Measurements from ENCODE around the gene UQCC2. TPM values are rescaled to one million over a fixed set of nuclear protein-coding genes. Genes with fewer than 3 reads are reported as not detected.

Gene UQCC2
- total RNA-seq, 1 donor from 2014 or later: 73.0 TPM

GRCh38 chr6:33744001-33744848, 32.7 kb upstream of the UQCC2 start:
- DNase-seq (ENCODE audit: low read depth): peak; percentile 89

- no peak for DNase-seq (ENCODE audit: low read depth)
These were observed 31.3 kb upstream of the UQCC2 start for GRCh38 chr6:33742837-33743236.

DNA sequence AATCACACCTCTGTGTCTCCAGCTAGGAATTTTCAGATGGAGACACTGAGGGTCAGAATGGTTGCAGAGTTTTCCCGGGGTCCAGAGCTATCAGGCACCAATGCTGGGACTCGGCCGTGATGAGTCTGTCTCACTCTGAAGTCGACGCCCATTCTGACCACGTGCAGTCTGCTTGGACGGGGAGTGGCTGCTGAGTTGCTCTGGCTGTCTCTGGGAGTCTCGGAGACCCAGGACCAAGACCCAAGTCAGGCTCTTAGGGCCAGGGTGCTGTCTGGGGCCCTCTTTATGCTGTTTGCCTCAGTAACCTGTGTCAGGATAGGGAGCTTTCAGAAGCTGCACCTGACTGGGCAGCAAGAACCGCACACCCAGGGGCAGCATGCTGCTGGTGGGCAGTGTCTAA, 30.6 kb upstream of the UQCC2 start:
- DNase-seq (ENCODE audit: low read depth): peak; percentile 49

- DNase-seq (ENCODE audit: low read depth): no peak
These were observed 29.3 kb upstream of the UQCC2 start for GRCh38 chr6:33740794-33741193.

GRCh38 chr6:33740204-33740608, 28.7 kb upstream of the UQCC2 start:
- DNase-seq (ENCODE audit: low read depth): peak; percentile 38

- DNase-seq (ENCODE audit: low read depth): no peak
These were observed 28.1 kb upstream of the UQCC2 start for GRCh38 chr6:33739571-33739970.

DNA sequence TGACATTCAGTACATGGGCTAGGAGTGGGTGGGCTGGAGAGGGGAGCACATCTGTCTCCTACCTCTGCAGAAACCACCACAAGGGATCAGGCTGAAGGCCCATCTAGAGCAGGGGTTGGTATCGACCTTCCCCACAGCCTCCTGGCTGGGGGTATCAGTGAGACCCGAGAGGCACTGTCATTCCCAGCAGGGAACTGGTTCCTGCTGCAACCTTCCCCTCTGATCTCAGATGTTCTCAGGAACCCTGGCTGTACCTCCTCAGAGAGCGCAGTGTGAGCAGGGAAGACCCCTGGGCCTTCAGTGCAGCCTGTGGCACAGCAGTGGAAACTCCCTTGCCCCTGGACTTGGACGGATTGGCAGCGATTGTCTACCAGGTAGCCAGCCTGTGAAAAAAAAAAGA, 27.4 kb upstream of the UQCC2 start:
- DNase-seq (ENCODE audit: low read depth): no peak

GRCh38 chr6:33738153-33738552, 26.7 kb upstream of the UQCC2 start:
- no peak for DNase-seq (ENCODE audit: low read depth)

DNA sequence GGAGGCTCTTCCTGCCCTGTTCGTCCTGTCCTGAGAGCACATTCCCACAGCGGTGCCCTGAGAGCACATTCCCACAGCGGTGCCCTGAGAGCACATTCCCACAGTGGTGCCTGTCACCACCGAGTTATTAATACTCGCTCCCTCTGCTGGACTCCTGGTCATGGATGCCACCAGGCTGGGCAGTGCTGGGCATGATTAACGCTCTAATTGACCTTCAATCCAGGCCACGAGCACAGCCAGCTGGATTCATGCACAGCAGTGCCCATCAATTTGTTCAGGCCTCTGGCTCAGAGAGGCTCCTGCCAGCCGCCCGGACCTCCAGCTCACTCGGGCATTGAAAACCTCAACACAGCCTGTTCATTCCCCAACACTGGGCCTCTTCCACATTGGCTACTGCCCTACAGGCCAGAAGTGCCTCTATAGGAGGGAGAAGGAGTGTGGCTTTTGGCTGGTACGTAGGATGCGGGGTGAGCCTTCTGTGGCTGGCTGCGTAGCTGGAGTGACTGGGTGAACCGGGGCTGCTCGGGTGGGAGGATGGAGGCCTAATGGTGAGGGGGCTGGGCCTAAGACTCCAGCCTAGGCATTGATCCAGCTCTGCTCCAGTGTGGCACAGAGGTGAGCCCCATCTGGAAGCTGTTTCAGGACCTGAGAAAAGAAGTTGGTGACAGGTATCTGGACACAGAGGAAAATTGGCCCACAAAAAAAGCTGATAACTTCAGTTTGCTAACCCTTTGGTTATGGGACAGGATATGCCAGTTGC, 25.9 kb upstream of the UQCC2 start:
- peak; percentile 92 for DNase-seq (ENCODE audit: low read depth)

DNA sequence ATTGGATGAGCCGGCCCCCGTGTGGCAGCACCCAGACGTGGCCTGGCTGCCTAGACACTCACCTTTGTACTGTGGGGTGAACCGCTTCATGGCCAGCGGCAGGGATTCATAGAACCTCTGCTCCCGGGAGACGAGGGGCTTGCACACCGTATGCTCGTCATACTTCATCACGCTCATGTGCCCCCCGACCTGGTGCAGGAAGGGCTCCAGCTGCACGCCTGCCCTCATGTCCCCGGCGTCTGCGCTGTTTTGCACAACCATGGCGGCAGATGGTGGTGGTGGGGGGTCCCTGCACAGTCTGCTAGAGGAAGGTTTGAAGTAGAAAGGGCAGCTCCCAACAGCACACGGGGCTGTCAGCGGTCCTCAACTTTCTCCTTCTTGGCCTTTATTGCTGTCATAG, 23.7 kb upstream of the UQCC2 start:
- no peak for DNase-seq (ENCODE audit: low read depth)

DNA sequence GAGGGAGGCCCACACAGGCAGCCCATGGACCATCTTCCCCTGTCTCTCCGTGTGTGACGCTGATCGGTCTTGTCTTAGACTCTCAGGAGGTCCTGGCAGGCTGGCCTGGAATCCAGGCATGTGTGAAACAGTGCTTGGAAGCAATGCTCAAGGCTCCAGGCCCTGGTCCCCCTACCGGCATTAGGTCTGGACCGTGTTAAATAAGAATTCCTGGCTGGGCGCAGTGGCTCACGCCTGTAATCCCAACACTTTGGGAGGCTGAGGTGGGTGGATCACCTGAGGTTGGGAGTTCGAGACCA, 22.2 kb upstream of the UQCC2 start:
- no peak for DNase-seq (ENCODE audit: low read depth)

DNA sequence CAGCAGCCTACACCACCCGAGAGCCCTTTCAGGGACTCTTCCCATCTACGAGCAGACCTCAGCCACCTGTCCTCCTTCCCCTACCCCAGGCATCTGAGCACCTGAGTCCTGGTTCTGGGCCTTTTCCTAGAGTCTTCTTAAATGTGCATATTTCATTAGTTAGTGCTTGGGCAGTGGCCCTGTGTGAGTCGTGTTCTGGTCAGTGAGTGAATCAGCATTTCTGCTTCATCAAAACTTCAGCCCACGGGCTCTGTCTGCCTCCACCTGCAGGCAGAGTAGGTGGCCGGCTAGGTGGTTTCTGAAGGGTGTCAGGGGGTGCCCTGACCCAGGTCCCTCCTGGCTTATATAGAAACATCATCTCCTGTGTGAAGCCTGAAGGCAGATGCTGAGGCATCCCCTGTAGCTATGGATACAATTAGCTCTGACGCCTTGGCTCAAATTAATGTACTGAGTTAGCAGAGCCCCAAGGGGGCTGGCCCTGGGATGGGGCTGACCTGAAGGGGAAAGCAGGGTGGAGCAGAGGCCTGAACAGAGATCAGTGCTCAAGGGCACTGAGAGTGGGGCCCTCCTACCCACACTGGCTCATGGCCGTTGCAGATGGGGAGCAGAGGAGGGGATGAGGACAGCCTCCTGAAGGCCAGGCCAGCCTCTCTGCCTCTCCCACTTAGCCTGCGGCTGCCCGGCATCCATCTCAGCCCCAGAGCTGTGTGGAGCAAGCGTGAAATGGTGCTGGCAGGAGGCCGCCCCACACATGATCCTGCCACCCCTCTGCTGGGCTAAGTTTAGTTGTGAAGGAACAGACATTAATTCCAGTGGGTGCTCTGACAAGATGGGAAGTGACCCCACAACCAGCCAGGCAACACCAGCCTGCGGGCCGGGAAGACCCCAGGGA, 21.6 kb upstream of the UQCC2 start:
- DNase-seq (ENCODE audit: low read depth): no peak

DNA sequence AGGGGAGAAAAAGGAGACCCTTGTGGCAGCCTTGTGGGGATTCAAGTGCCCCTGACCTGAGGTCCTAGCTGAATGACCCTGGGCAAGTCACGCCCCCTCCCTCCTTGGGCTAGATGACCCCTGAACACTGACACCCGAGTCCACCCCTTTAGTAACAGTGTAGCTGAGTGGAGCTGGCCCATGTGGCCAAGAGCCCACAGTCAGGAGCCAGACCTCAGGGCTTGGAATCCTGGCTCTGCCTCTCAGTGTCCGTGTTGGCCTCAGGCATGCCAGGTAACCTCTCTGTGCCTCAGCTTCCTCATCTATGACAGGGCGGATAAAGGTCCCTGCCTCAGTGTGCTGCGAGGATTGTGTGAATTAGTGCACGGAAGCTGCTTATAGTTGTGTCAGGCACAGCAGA, 20.9 kb upstream of the UQCC2 start:
- no peak for DNase-seq (ENCODE audit: low read depth)

GRCh38 chr6:33731751-33732282, 20.3 kb upstream of the UQCC2 start:
- peak; percentile 83 for DNase-seq (ENCODE audit: low read depth)

DNA sequence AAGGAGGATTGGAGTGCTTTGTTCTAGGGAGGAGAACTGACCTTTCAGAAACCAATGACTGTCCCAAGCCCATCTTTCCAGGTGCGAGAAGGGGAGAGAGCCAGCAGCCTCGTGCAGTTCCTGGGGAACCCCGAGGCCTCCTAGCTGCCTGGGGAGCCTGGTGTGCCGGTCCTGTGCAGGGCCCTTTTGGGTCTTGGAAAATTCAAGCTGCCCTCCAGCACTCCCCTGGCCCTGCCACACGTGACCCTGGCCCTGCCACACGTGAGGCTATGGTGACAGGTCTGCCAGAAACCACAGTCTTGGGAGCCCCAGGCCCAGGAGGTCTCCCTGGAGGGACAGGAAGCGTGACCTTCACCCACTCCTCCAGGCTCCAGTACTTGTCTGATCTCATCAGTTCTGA, 19.5 kb upstream of the UQCC2 start:
- no peak for DNase-seq (ENCODE audit: low read depth)

GRCh38 chr6:33730611-33731010, 19.1 kb upstream of the UQCC2 start:
- DNase-seq (ENCODE audit: low read depth): no peak

GRCh38 chr6:33729059-33729458, 17.6 kb upstream of the UQCC2 start:
- DNase-seq (ENCODE audit: low read depth): no peak

- no peak for DNase-seq (ENCODE audit: low read depth)
These were observed 16.9 kb upstream of the UQCC2 start for GRCh38 chr6:33728438-33728837.

DNA sequence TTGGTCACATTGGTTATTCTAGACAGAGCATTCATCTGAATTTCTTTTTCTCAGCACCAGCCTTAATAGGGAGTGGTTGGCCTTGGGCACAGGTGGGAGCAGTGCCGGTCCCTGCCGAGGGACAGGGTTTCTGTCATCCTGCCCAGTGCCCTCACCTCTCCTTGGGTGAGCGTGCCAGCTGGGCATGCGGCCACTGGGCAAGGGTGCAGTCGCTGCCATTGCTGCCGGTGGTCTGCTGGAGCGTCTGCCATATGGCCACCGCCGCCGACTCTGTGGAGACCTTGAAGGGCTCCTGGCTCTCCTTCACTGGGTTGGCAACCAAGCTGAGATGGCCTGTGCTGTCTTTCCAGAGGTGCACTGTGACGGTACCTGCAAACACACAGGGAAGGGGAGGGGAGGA, 16.4 kb upstream of the UQCC2 start:
- no peak for DNase-seq (ENCODE audit: low read depth)

- no peak for DNase-seq (ENCODE audit: low read depth)
These were observed 15.6 kb upstream of the UQCC2 start for GRCh38 chr6:33727126-33727525.

DNA sequence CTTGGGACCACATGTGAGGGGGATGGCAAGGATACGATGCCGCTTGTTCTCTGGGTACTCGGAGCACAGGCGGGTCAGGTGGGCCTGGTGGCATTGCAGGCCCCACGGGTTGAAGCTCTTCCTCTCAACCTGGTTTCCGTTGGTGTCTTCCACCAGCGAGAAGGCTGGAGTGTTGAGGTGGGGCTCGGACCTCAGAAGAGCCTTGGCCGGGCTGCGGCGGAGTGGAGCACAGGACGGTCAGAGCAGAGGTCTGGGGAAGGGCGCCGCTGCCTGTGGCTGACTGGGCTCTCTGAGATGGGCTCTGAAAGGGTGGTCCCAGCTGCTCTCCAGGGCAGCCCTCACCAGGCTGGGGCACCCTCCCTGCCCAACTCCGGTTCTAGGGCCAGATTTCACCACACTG, 15.2 kb upstream of the UQCC2 start:
- no peak for DNase-seq (ENCODE audit: low read depth)

Measured in myocyte (in vitro differentiated cells).